Esophagus (tissue), 2 donors: ENCODE results near the gene SIPA1L3. TPM values are rescaled to one million over a fixed set of nuclear protein-coding genes. Genes with fewer than 3 reads are reported as not detected.

Source experiments
- H3K27ac ChIP-seq, 2 donors: one replicate each; pipeline ENCODE4 v1.5.1; 2013; ENCODE audit warnings: low read depth in 2 of 2, mild to moderate bottlenecking in 2 of 2, inconsistent platforms in 1 of 2, low read length in 1 of 2, moderate library complexity in 1 of 2
- H3K27me3 ChIP-seq, 2 donors: one replicate each; pipeline ENCODE4 v1.6.1; 2013; ENCODE audit warnings: low read length in 2 of 2, control low read depth in 1 of 2, mild to moderate bottlenecking in 1 of 2; ENCODE audit not compliant: insufficient read depth in 2 of 2, control insufficient read depth in 1 of 2
- H3K36me3 ChIP-seq, 2 donors: one replicate each; pipeline ENCODE4 v1.6.1; 2013; ENCODE audit warnings: low read length in 1 of 2; ENCODE audit not compliant: control insufficient read depth in 2 of 2, insufficient read depth in 2 of 2
- H3K4me1 ChIP-seq, 2 donors: one replicate each; pipeline ENCODE4 v1.6.1; 2013; ENCODE audit warnings: low read length in 1 of 2; ENCODE audit not compliant: control insufficient read depth in 2 of 2, insufficient read depth in 2 of 2
- H3K4me3 ChIP-seq, 2 donors: one replicate each; pipeline ENCODE4 v1.5.1; 2013; ENCODE audit warnings: low read length in 2 of 2, mild to moderate bottlenecking in 2 of 2, low read depth in 1 of 2, moderate library complexity in 1 of 2
- H3K9me3 ChIP-seq, 2 donors: one replicate each; pipeline ENCODE4 v1.6.1; 2013; ENCODE audit warnings: mild to moderate bottlenecking in 2 of 2, low read depth in 1 of 2, low read length in 1 of 2, moderate library complexity in 1 of 2; ENCODE audit not compliant: control insufficient read depth in 2 of 2, insufficient read depth in 1 of 2
- whole genome bisulfite sequencing, 2 donors: extraction: QIAGEN DNeasy Blood & Tissue Kit; methylation state at CpG; one replicate each; pipeline ENCODE4 v1.1.7; 2013; 5-methylcytosine and 5-hydroxymethylcytosine counted together
- polyA plus RNA-seq, 2 donors: library from polyadenylated mRNA; stranded (reverse); fragments of 200-250 nt; gene quantifications; one replicate each; pipeline ENCODE4 v1.2.3, GENCODE V29; 2013
- donor health status: healthy with polysubstance abuse.
- donor health status: Bipolar disorder and iron deficiency.

Gene SIPA1L3
- polyA plus RNA-seq, 2 donors = 4.1 to 11.0 TPM

DNA sequence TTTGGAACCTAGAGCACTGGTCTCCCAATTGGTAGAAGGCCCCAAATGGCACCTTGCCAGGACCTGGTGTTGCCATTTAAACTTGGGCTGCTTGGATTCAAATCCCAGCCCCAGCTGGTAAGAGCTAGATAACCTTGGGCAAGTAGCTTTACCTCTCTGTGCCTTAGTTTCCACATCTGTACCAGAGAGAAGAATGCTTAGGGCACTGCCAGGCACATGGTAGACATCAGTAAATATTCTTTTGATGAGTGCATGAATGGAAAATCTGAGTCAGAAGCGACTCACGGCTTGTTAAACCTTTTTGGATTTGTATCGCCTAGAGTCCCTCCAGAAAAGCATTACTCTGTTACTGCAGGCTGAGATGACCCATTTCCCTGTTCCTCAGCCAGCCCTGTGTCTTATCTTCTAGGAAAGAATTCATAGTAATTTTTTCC lies 90.9 kb downstream of the SIPA1L3 start:
- Histone ChIP-seq H3K27ac (peak overlapping the region in 1 of 2 donors; percentile 20), H3K4me3 (no peak overlapping the region), H3K36me3 (no peaks in the 10 kb centered on the region), H3K9me3 (no peaks in the 10 kb centered on the region), H3K4me1 (peaks cover 0 to 2% of the 10 kb centered on the region in 2 donors), H3K27me3 (no peaks in the 10 kb centered on the region)
- 22 to 39% methylated on average over 3 of the region's 3 CpGs for WGBS, 2 donors

- no peaks in the 10 kb centered on the region for H3K36me3 ChIP-seq
- H3K9me3 ChIP-seq = no peaks in the 10 kb centered on the region
- peaks cover 0 to 2% of the 10 kb centered on the region in 2 donors for H3K4me1 ChIP-seq
- H3K27me3 ChIP-seq = no peaks in the 10 kb centered on the region
- no peak overlapping the region for H3K27ac ChIP-seq
- no peak overlapping the region for H3K4me3 ChIP-seq
- 95 to 96% methylated on average over 3 of the region's 3 CpGs for WGBS, 2 donors
Measured at GRCh38 chr19:37998801-37999308, 91.8 kb downstream of the SIPA1L3 start.

GRCh38 chr19:37999309-38000213 lies 92.6 kb downstream of the SIPA1L3 start:
- no peaks in the 10 kb centered on the region for H3K9me3 ChIP-seq
- 76 to 80% methylated on average over 20 of the region's 20 CpGs for WGBS, 2 donors
- no peaks in the 10 kb centered on the region for H3K27me3 ChIP-seq
- no peaks in the 10 kb centered on the region for H3K36me3 ChIP-seq
- no peak overlapping the region for H3K4me3 ChIP-seq
- H3K4me1 ChIP-seq = peaks cover 0 to 2% of the 10 kb centered on the region in 2 donors
- H3K27ac ChIP-seq = no peak overlapping the region

- H3K27ac ChIP-seq = no peak overlapping the region
- H3K27me3 ChIP-seq = no peaks in the 10 kb centered on the region
- H3K36me3 ChIP-seq = no peaks in the 10 kb centered on the region
- peaks cover 0 to 6% of the 10 kb centered on the region in 2 donors for H3K4me1 ChIP-seq
- no peaks in the 10 kb centered on the region for H3K9me3 ChIP-seq
- WGBS, 2 donors = 81 to 82% methylated on average over 5 of the region's 5 CpGs
- no peak overlapping the region for H3K4me3 ChIP-seq
Measured at GRCh38 chr19:38001158-38001781, 94.3 kb downstream of the SIPA1L3 start.

- peak overlapping the region; percentile 90 to 95 for H3K27ac ChIP-seq
- peaks cover 0 to 4% of the 10 kb centered on the region in 2 donors for H3K4me1 ChIP-seq
- no peaks in the 10 kb centered on the region for H3K36me3 ChIP-seq
- WGBS, 2 donors = 5 to 14% methylated on average over 18 of the region's 18 CpGs
- no peaks in the 10 kb centered on the region for H3K9me3 ChIP-seq
- H3K27me3 ChIP-seq = no peaks in the 10 kb centered on the region
- H3K4me3 ChIP-seq = peak overlapping the region; percentile 32 to 54
Measured at GRCh38 chr19:38003438-38004185, 96.6 kb downstream of the SIPA1L3 start.

DNA sequence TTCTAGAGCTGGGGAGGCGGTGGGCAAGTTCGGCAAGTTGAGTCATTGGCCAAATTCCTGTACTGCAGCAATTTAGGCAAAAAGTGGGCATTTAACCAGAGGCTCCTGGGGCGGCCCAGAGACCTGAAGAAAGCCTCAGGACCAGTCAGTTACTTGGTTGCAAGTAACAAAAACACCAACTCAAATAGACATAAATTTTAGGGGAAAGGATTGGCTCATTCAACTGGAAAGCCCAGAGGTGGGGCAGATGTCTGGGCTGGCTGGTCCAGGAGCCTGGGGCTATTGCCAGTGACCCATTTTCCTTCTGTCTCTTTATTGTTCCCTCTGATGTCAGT lies 97.1 kb downstream of the SIPA1L3 start:
- 26 to 46% methylated on average over 3 of the region's 3 CpGs for WGBS, 2 donors
- H3K4me1 ChIP-seq = peaks cover 0 to 4% of the 10 kb centered on the region in 2 donors
- H3K9me3 ChIP-seq = no peaks in the 10 kb centered on the region
- peak overlapping the region; percentile 40 to 54 for H3K4me3 ChIP-seq
- H3K27ac ChIP-seq = peak overlapping the region; percentile 90 to 95
- no peaks in the 10 kb centered on the region for H3K27me3 ChIP-seq
- no peaks in the 10 kb centered on the region for H3K36me3 ChIP-seq

GRCh38 chr19:38004521-38005223 lies 97.7 kb downstream of the SIPA1L3 start:
- no peaks in the 10 kb centered on the region for H3K27me3 ChIP-seq
- peak overlapping the region; percentile 40 to 54 for H3K4me3 ChIP-seq
- H3K4me1 ChIP-seq = peaks cover 0 to 4% of the 10 kb centered on the region in 2 donors
- peak overlapping the region; percentile 90 to 95 for H3K27ac ChIP-seq
- no peaks in the 10 kb centered on the region for H3K36me3 ChIP-seq
- 18 to 30% methylated on average over 15 of the region's 15 CpGs for WGBS, 2 donors
- no peaks in the 10 kb centered on the region for H3K9me3 ChIP-seq

GRCh38 chr19:38005224-38005614 lies 98.2 kb downstream of the SIPA1L3 start:
- H3K36me3 ChIP-seq = no peaks in the 10 kb centered on the region
- H3K9me3 ChIP-seq = no peaks in the 10 kb centered on the region
- H3K4me3 ChIP-seq = no peak overlapping the region
- WGBS, 2 donors = 73 to 84% methylated on average over 8 of the region's 8 CpGs
- no peaks in the 10 kb centered on the region for H3K27me3 ChIP-seq
- H3K4me1 ChIP-seq = peaks cover 0 to 4% of the 10 kb centered on the region in 2 donors
- peak overlapping the region; percentile 49 to 95 for H3K27ac ChIP-seq
